Skin epidermis (tissue), 12 donors: Measurements from ENCODE around the gene PDCD1.
A peak's percentile ranks its signal among the peaks of the same experiment; 100 is the strongest.
"Not testable (repeated sequence)": the region's sequence is repeated elsewhere in the genome, so short reads cannot be mapped to it uniquely, and the experiment has no call there.

Experiments used
- H3K27ac ChIP-seq, 21 experiments: fragments of 200-600 bp; sonication (generic) in 11 of 21; one replicate each; pipeline ENCODE4 v1.5.0; 2020; ENCODE audit warnings: mild to moderate bottlenecking in 3 of 21, inconsistent platforms in 2 of 21, moderate library complexity in 2 of 21
- H3K4me3 ChIP-seq, 7 experiments: fragments of 200-600 bp; sonication (generic) in 2 of 7; one replicate each; pipeline ENCODE4 v1.5.0; 2020; ENCODE audit warnings: inconsistent platforms in 2 of 7, mild to moderate bottlenecking in 2 of 7, moderate library complexity in 1 of 7

Gene PDCD1

GRCh38 chr2:241809383-241810306, 49.0 kb downstream of the PDCD1 start:
- no peak overlapping the region for H3K27ac ChIP-seq
- no peak overlapping the region for H3K4me3 ChIP-seq

GRCh38 chr2:241808721-241809382, 49.8 kb downstream of the PDCD1 start, which contains the start of gene NEU4:
NEU4 (plus strand) TSS chr2:241809193; CDS start chr2:241814485, 5,292 bp downstream.
- H3K4me3 ChIP-seq: no peak within 1 kb of the TSS
- H3K27ac ChIP-seq: no peak within 1 kb of the TSS

GRCh38 chr2:241808051-241808720, 50.5 kb downstream of the PDCD1 start:
- H3K27ac ChIP-seq: no peak overlapping the region

GRCh38 chr2:241806217-241806616, 52.5 kb downstream of the PDCD1 start:
- not testable (repeated sequence) for H3K27ac ChIP-seq, H3K4me3 ChIP-seq

More at GRCh38 chr2:241808051-241808720, 50.5 kb downstream of the PDCD1 start:
- H3K4me3 ChIP-seq: no peak overlapping the region

GRCh38 chr2:241804326-241805229, 54.1 kb downstream of the PDCD1 start:
- peak overlapping the region; percentile 27 to 58 (median 37) for H3K4me3 ChIP-seq
- H3K27ac ChIP-seq: peak overlapping the region in 4 of 21 experiments; percentile 9 to 73 (median 36)

GRCh38 chr2:241803387-241804325, 55.0 kb downstream of the PDCD1 start:
- Histone ChIP-seq H3K27ac (peak overlapping the region in 6 of 21 experiments; percentile 9 to 73 (median 43)), H3K4me3 (peak overlapping the region; percentile 27 to 58 (median 37))

- peak overlapping the region in 2 of 21 experiments; percentile 9 to 73 for H3K27ac ChIP-seq
- H3K4me3 ChIP-seq: peak overlapping the region in 2 of 7 experiments; percentile 52 to 58
These were observed 56.0 kb downstream of the PDCD1 start for GRCh38 chr2:241802421-241803318.

- no peak overlapping the region for H3K4me3 ChIP-seq
- H3K27ac ChIP-seq: no peak overlapping the region
These were observed 56.9 kb downstream of the PDCD1 start for GRCh38 chr2:241801611-241802420.

GRCh38 chr2:241800198-241800903, 58.3 kb downstream of the PDCD1 start:
- H3K27ac ChIP-seq, H3K4me3 ChIP-seq: not testable (repeated sequence)
